Caki2 (cell line): ENCODE data around the gene CHDH. TPM values are rescaled to one million over a fixed set of nuclear protein-coding genes. Genes with fewer than 3 reads are reported as not detected.

Experiments
- DNase-seq: peaks from one replicate; pipeline ENCODE4 v3.0.0-alpha.2; 2015; ENCODE audit warnings: low read depth
- in situ Hi-C: cut with HindIII; loops from 2 replicates; pipeline ENCODE4 v1.10.0; 2016; ENCODE audit warnings: low sequenced_read_pairs, low pct_unique_long_range_greater_than_20kb, mixed read lengths
- total RNA-seq: library from RNA; depleted of rRNA; stranded (reverse); fragments of >200 nt; shearing (Covaris generic); gene quantifications from 2 replicates; pipeline ENCODE4 v1.2.3, GENCODE V29; 2014; ENCODE audit warnings: low replicate concordance

The CHDH gene
- total RNA-seq, 1 experiment from 2014 or later, result 22.1 TPM

GRCh38 chr3:53815651-53816050 is 30.6 kb downstream of the CHDH start:
- DNase-seq, result no peak
- in situ Hi-C loops, result no loop called here

GRCh38 chr3:53815067-53815466 is 31.2 kb downstream of the CHDH start:
- in situ Hi-C loops, result no loop called here
- DNase-seq, result no peak

GRCh38 chr3:53813876-53814275 is 32.3 kb downstream of the CHDH start:
- in situ Hi-C loops, result no loop called here
- DNase-seq, result no peak

GRCh38 chr3:53813229-53813628 is 33.0 kb downstream of the CHDH start:
- DNase-seq, result no peak
- in situ Hi-C loops, result no loop called here

GRCh38 chr3:53812434-53812833 is 33.8 kb downstream of the CHDH start:
- no peak for DNase-seq
- in situ Hi-C loops, result no loop called here

- no peak for DNase-seq
- in situ Hi-C loops, result no loop called here
These were observed 34.9 kb downstream of the CHDH start for GRCh38 chr3:53811143-53811927.

- no peak for DNase-seq
- in situ Hi-C loops, result no loop called here
These were observed 36.3 kb downstream of the CHDH start for GRCh38 chr3:53809764-53810400.

- in situ Hi-C loops, result no loop called here
- DNase-seq, result no peak
These were observed 37.0 kb downstream of the CHDH start for GRCh38 chr3:53809267-53809666.

- in situ Hi-C loops, result no loop called here
- no peak for DNase-seq
These were observed 37.7 kb downstream of the CHDH start for GRCh38 chr3:53808496-53808895.

GRCh38 chr3:53807117-53807810 is 39.0 kb downstream of the CHDH start:
- in situ Hi-C loops, result no loop called here
- no peak for DNase-seq

- peak; percentile 80 for DNase-seq
- in situ Hi-C loops, result no loop called here
These were observed 39.8 kb downstream of the CHDH start for GRCh38 chr3:53806182-53807116.

GRCh38 chr3:53805463-53806159 is 40.6 kb downstream of the CHDH start:
- in situ Hi-C loops, result no loop called here
- no peak for DNase-seq

- peak; percentile 72 for DNase-seq
- in situ Hi-C loops, result no loop called here
These were observed 41.3 kb downstream of the CHDH start for GRCh38 chr3:53804697-53805462.

GRCh38 chr3:53803816-53804695 is 42.2 kb downstream of the CHDH start:
- in situ Hi-C loops, result no loop called here
- DNase-seq, result no peak

- in situ Hi-C loops, result no loop called here
- no peak for DNase-seq
These were observed 42.9 kb downstream of the CHDH start for GRCh38 chr3:53803124-53803815.
